Measurements from ENCODE around the gene VENTX. TPM values are rescaled to one million over a fixed set of nuclear protein-coding genes. Genes with fewer than 3 reads are reported as not detected.

The VENTX gene
- polyA plus RNA-seq, 3 donors, result 1.4 to 56.0 (median 1.6) TPM

DNA sequence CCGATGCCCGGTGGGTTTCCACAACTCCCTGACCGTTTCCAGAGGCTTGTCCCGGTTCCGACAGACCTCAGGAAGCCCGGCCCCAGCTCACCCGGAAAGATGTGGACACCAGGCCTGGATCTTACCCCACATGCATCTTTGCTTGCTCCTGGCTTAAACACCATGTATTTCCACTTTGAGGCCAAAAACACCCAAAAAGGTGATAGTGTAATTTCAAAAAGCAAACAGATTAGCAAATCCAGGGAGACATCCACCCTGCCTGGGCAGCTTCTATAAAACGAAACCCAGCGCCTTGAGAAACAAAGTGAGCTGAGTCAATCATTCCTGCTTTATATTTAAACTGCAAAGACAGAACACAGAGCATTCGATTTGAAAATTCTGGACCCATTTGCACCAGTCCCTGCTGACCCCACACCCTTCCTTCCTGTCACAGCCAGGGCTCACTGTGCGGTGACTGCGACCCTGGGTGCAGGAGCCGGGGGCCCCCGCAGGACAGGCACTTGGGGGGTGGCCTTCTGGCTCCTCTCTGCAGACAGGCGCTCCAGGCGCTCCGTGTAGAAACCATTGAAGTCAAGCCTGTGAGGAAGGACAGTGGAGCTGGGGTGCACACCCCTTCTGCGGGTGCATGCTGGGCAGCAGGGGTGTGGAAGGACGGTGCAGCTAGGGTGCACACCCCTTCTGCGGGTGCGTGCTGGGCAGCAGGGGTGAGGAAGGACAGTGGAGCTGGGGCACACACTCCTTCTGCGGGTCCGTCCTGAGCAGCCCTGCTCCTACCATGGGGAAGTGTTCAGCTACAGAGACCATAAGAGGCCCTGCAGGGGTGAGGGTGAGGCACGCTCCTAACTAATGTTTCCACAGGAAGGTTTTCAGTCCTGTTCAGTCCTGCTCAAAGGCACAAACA is 41.9 kb downstream of the VENTX start:
- H4K20me1 ChIP-seq (ENCODE audit: insufficient read depth, low read length), result peaks cover 19% of the 10 kb centered on the region
- H3K79me2 ChIP-seq (ENCODE audit: insufficient read depth, low read length), result peaks cover 26% of the 10 kb centered on the region
- peak overlapping the region in 2 of 3 experiments; percentile 21 to 94 for H3K4me3 ChIP-seq (replicated peaks in 1 of 3; ENCODE audit: low read depth in 2 of 3, low read length in 3 of 3)
- TF ChIP-seq, protein P1, sequence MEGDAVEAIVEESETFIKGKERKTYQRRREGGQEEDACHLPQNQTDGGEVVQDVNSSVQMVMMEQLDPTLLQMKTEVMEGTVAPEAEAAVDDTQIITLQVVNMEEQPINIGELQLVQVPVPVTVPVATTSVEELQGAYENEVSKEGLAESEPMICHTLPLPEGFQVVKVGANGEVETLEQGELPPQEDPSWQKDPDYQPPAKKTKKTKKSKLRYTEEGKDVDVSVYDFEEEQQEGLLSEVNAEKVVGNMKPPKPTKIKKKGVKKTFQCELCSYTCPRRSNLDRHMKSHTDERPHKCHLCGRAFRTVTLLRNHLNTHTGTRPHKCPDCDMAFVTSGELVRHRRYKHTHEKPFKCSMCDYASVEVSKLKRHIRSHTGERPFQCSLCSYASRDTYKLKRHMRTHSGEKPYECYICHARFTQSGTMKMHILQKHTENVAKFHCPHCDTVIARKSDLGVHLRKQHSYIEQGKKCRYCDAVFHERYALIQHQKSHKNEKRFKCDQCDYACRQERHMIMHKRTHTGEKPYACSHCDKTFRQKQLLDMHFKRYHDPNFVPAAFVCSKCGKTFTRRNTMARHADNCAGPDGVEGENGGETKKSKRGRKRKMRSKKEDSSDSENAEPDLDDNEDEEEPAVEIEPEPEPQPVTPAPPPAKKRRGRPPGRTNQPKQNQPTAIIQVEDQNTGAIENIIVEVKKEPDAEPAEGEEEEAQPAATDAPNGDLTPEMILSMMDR (IDR thresholded peaks at IDR 0.05), result no peak
- peak overlapping the region; percentile 96 to 99 for H3K27ac ChIP-seq (ENCODE audit: low read depth in 1 of 2, low read length in 2 of 2)
- peak overlapping the region; percentile 99 for H3K4me2 ChIP-seq (replicated peaks; ENCODE audit: extremely low read depth, low read length, poor library complexity, severe bottlenecking)
- H3K4me1 ChIP-seq (ENCODE audit: control insufficient read depth in 1 of 2, insufficient read depth in 2 of 2, low read length in 2 of 2), result peaks cover 66 to 71% of the 10 kb centered on the region in 2 donors
- Mint-ChIP-seq H3K4me3 (peak overlapping the region; percentile 68 to 91), H3K27me3 (ENCODE audit: low read depth in 3 of 3) (peaks cover 0 to 14% (median 2%) of the 10 kb centered on the region in 3 donors), H3K27ac (peak overlapping the region; percentile 99 to 100 (median 100)), H3K9me3 (peaks cover 0 to 2% (median 0%) of the 10 kb centered on the region in 7 donors), H3K36me3 (peaks cover 42 to 47% of the 10 kb centered on the region in 2 donors), H3K4me1 (peaks cover 56% of the 10 kb centered on the region)
- H3K27me3 ChIP-seq (ENCODE audit: control insufficient read depth in 2 of 2, insufficient read depth in 2 of 2, low read length in 2 of 2), result no peaks in the 10 kb centered on the region
- intact Hi-C loops (cut with micrococcal nuclease), result loop anchor here (2.0 kb wide), 3 partner anchors 13 to 29 kb away; partner anchors contain the start of genes TUBGCP2 (in 1 of the 2) and ZNF511 (in 1 of the 2)
- H3K9me3 ChIP-seq (replicated peaks in 1 of 2; ENCODE audit: control insufficient read depth in 1 of 2, insufficient read depth in 1 of 2, low read length in 2 of 2), result no peaks in the 10 kb centered on the region
- 20% methylated on average over 22 of the region's 24 CpGs for WGBS (ENCODE audit: insufficient coverage)
- no peak overlapping the region for H2AFZ ChIP-seq (ENCODE audit: insufficient read depth, low read depth, low read length, poor library complexity, severe bottlenecking)
- peaks cover 35 to 41% of the 10 kb centered on the region in 2 donors for H3K36me3 ChIP-seq (replicated peaks in 1 of 2; ENCODE audit: control insufficient read depth in 1 of 2, insufficient read depth in 2 of 2, low read length in 2 of 2)
- peak overlapping the region; percentile 97 for H3K9ac ChIP-seq (ENCODE audit: insufficient read depth, low read length, poor library complexity, severe bottlenecking)
- peak; percentile 59 to 74 (median 59) for DNase-seq

DNA sequence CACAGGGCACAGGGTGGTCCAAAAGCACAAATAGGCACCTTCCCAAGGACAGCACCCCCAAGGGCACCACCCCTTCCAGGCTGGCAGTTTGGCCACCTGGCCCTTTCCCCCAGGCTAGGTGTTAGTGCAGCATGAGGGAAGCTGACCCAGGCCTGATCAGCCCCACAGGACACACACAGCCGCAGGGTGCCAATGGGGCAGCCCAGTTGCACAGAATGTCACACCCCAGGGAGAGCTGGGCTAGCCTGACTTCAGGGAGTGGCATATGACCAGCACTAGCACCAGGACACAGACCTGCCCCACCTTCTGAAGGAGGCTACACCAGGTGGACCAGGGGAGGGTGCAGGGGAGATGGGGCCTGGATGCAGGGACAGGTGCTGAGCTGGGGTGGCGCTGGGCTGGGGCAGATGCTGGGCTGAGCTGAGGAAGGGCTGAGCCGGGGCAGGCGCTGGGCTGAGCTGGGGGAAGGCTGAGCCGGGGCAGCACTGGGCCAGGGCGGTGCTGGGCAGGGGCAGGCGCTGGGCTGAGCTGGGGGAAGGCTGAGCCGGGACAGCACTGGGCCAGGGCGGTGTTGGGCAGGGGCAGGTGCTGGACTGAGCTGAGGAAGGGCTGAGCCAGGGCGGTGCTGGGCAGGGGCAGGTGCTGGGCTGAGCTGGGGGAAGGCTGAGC is 42.9 kb downstream of the VENTX start:
- peak overlapping the region; percentile 99 to 100 (median 100) for H3K27ac Mint-ChIP-seq
- Histone ChIP-seq H3K9ac (ENCODE audit: insufficient read depth, low read length, poor library complexity, severe bottlenecking) (peak overlapping the region; percentile 97), H4K20me1 (ENCODE audit: insufficient read depth, low read length) (peaks cover 11% of the 10 kb centered on the region), H3K9me3 (replicated peaks in 1 of 2; ENCODE audit: control insufficient read depth in 1 of 2, insufficient read depth in 1 of 2, low read length in 2 of 2) (no peaks in the 10 kb centered on the region), H3K36me3 (replicated peaks in 1 of 2; ENCODE audit: control insufficient read depth in 1 of 2, insufficient read depth in 2 of 2, low read length in 2 of 2) (peaks cover 44 to 51% of the 10 kb centered on the region in 2 donors), H3K27me3 (ENCODE audit: control insufficient read depth in 2 of 2, insufficient read depth in 2 of 2, low read length in 2 of 2) (no peaks in the 10 kb centered on the region), H3K4me2 (replicated peaks; ENCODE audit: extremely low read depth, low read length, poor library complexity, severe bottlenecking) (peak overlapping the region; percentile 99), H3K4me3 (replicated peaks in 1 of 3; ENCODE audit: low read depth in 2 of 3, low read length in 3 of 3) (peak overlapping the region in 1 of 3 experiments; percentile 94), H3K79me2 (ENCODE audit: insufficient read depth, low read length) (peaks cover 16% of the 10 kb centered on the region), H3K27ac (ENCODE audit: low read depth in 1 of 2, low read length in 2 of 2) (peak overlapping the region; percentile 96 to 99), H2AFZ (ENCODE audit: insufficient read depth, low read depth, low read length, poor library complexity, severe bottlenecking) (no peak overlapping the region), H3K4me1 (ENCODE audit: control insufficient read depth in 1 of 2, insufficient read depth in 2 of 2, low read length in 2 of 2) (peaks cover 56 to 61% of the 10 kb centered on the region in 2 donors)
- peaks cover 0 to 2% (median 0%) of the 10 kb centered on the region in 7 donors for H3K9me3 Mint-ChIP-seq
- peaks cover 52 to 57% of the 10 kb centered on the region in 2 donors for H3K36me3 Mint-ChIP-seq
- peaks cover 48% of the 10 kb centered on the region for H3K4me1 Mint-ChIP-seq
- peaks cover 0 to 8% (median 2%) of the 10 kb centered on the region in 3 donors for H3K27me3 Mint-ChIP-seq (ENCODE audit: low read depth in 3 of 3)
- DNase-seq, result no peak
- peak overlapping the region in 1 of 2 donors; percentile 39 for H3K4me3 Mint-ChIP-seq
- intact Hi-C loops (cut with micrococcal nuclease), result no loop called here
- 91% methylated on average over 10 of the region's 10 CpGs for WGBS (ENCODE audit: insufficient coverage)
- TF ChIP-seq, protein P1 (IDR thresholded peaks at IDR 0.05), result no peak
